GM12872 (cell line): ENCODE data around the gene RAB20.

Source experiments
- TF ChIP-seq, protein P1 (sequence below): IDR thresholded peaks from 3 replicates; pipeline ENCODE4 v1.5.1; 2011; ENCODE audit warnings: low read depth, mild to moderate bottlenecking, low read length, moderate library complexity; ENCODE audit not compliant: insufficient read depth

The RAB20 gene

DNA sequence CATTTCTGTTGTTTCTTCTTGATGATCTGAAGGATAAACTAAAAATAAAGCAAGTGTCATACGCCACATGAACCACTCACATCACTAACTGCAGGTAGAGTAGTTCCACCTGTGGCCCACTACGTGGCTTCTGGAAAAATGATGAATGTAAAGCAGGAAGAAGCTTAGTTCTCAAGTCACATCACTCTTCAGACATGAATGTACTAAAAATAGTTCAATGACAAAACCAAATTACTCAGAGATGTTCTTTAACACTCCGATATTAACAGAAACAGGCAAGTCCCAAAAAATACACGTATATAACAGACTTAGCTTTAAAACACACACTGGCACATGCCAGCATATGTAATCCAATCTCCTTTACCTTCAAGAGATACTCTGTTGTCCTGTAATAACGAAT, 21.6 kb downstream of the RAB20 start:
- TF ChIP-seq, protein P1, sequence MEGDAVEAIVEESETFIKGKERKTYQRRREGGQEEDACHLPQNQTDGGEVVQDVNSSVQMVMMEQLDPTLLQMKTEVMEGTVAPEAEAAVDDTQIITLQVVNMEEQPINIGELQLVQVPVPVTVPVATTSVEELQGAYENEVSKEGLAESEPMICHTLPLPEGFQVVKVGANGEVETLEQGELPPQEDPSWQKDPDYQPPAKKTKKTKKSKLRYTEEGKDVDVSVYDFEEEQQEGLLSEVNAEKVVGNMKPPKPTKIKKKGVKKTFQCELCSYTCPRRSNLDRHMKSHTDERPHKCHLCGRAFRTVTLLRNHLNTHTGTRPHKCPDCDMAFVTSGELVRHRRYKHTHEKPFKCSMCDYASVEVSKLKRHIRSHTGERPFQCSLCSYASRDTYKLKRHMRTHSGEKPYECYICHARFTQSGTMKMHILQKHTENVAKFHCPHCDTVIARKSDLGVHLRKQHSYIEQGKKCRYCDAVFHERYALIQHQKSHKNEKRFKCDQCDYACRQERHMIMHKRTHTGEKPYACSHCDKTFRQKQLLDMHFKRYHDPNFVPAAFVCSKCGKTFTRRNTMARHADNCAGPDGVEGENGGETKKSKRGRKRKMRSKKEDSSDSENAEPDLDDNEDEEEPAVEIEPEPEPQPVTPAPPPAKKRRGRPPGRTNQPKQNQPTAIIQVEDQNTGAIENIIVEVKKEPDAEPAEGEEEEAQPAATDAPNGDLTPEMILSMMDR = no peak

DNA sequence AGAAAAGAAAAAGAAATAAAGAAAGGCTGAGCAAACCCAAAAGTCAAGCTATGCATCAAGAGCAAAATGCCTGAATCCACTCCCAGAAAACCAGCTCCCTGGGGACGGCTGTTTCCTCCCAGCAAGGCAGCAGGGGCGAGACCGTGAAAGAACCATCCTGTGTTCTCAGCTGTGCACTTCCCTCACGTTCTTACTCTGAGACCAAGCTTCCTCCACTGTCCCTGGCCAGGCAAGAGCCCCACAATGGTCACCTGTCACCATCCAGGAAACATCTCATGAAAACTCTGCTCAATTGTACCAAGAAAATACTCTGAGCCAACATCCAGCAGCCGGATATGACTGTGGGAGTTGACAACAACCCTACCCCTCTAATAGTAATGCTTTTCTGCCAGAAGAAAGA, 22.9 kb downstream of the RAB20 start:
- TF ChIP-seq, protein P1 = no peak

DNA sequence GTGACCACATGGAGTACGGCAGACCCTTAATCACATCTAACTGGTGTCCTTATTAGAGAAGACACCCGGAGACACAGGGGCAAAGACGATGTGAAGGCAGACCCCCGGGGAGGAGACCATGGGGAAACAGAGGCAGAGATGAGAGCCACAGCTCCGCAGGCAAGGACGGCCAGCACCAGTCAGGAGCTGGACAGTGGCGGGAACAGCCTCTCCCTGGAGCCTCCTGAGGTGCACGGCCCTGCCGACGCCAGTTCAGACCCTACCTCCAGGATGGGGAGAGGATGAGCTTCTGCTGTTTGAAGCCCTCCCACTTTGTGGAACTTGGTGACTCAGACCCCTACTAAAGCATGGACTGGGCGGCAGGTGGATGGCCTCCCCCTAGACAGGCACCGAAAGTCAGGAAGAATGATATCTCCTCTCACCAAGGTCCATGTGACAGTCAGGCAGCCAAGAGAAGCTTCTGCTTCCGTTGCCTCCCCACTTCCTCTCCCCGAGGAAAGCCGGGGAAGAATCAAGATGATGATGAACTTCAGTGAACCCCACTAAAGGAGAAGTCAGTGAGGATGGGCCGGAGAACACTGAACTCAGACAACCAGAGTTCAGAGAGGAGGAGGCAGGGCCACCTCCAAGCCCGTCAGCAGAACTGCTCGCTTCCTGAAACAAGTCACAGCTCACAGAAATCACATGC, 25.4 kb downstream of the RAB20 start:
- TF ChIP-seq, protein P1 = no peak

GRCh38 chr13:110535526-110535925, 26.0 kb downstream of the RAB20 start:
- TF ChIP-seq, protein P1 = no peak

- TF ChIP-seq, protein P1 = no peak
These were observed 27.5 kb downstream of the RAB20 start for GRCh38 chr13:110533771-110534670.

GRCh38 chr13:110531671-110532083, 29.8 kb downstream of the RAB20 start:
- TF ChIP-seq, protein P1 = no peak

DNA sequence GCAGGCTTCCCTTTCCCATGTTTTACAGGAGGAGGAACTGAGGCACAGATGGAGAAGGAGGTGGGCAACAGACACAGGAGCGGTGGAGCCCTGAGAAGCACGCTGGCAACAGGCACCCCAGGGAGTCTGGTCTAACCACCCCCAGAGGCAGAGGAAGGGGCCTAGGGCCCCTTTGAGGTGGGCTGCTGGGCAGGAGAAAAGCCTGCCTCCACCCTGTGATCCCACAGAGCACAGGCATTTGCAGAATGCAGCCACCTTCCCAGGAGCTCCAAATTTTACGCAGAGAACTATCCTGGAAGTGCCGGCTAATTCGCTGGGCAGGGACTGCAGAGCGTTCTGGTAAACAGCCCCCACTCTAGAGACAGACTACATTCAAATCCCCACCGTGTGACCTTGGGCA, 30.4 kb downstream of the RAB20 start:
- TF ChIP-seq, protein P1 = no peak
